Fibroblast of villous mesenchyme (primary cell): ENCODE data around the gene RAB26. TPM values are rescaled to one million over a fixed set of nuclear protein-coding genes. Genes with fewer than 3 reads are reported as not detected.

Source experiments
- DNase-seq: peaks from one replicate; pipeline ENCODE4 v3.0.0-alpha.2; 2010; ENCODE audit warnings: low read depth
- H3K4me3 ChIP-seq: 2 replicates; pipeline ENCODE4 v1.5.1; 2011; ENCODE audit warnings: low read depth, mild to moderate bottlenecking, low read length
- total RNA-seq: library from RNA; depleted of rRNA; stranded (reverse); fragments of >200 nt; gene quantifications from 2 replicates; pipeline ENCODE4 v1.2.3, GENCODE V29; 2012
- TF ChIP-seq, protein P1 (sequence below): IDR thresholded peaks from 2 replicates; pipeline ENCODE4 v1.5.1; 2012; ENCODE audit warnings: low read depth, mild to moderate bottlenecking, low read length; ENCODE audit not compliant: insufficient read depth

RAB26 gene
- total RNA-seq, 1 donor, result 1.3 TPM

DNA sequence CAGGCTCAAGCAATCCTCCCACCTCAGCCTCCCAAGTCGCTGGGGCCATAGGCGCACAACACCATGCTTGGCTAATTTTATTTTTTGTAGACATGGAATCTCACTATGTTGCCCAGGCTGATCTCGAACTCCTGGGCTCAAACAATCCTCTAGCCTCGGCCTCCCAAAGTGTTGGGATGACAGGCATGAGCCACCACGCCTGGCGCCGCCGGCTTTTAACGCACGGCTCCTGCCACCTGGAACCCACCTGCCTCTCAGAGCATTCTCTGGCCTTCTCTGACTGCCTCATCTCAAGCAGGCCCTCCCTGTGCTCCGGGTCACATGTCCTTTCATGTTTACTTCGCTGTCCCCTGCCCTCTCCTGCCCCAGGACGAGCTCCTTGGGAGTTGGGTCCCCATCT, 37.6 kb downstream of the RAB26 start:
- DNase-seq, result no peak
- TF ChIP-seq, protein P1, sequence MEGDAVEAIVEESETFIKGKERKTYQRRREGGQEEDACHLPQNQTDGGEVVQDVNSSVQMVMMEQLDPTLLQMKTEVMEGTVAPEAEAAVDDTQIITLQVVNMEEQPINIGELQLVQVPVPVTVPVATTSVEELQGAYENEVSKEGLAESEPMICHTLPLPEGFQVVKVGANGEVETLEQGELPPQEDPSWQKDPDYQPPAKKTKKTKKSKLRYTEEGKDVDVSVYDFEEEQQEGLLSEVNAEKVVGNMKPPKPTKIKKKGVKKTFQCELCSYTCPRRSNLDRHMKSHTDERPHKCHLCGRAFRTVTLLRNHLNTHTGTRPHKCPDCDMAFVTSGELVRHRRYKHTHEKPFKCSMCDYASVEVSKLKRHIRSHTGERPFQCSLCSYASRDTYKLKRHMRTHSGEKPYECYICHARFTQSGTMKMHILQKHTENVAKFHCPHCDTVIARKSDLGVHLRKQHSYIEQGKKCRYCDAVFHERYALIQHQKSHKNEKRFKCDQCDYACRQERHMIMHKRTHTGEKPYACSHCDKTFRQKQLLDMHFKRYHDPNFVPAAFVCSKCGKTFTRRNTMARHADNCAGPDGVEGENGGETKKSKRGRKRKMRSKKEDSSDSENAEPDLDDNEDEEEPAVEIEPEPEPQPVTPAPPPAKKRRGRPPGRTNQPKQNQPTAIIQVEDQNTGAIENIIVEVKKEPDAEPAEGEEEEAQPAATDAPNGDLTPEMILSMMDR, result no peak
- no peak overlapping the region for H3K4me3 ChIP-seq

DNA sequence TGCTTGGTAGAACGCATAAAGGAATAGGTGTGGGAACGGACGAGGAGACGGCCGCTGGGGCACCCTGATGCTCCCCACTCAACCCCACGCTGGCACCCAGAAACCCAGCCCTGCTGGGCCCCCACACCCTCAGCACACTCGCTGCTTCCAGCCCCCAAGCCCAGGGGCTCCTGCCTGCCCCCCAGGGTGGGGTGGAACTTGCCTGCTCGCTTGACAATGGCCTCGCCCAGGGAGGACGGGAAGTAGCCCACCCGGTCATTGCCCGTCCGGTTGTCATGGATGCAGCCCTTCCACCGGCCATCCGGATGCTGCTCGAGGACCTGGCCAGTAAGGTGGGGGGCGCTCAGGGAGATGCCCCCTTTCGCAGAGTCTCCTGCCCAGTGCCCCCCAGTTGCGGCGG, 38.1 kb downstream of the RAB26 start:
- H3K4me3 ChIP-seq, result no peak overlapping the region
- TF ChIP-seq, protein P1, result no peak
- no peak for DNase-seq

DNA sequence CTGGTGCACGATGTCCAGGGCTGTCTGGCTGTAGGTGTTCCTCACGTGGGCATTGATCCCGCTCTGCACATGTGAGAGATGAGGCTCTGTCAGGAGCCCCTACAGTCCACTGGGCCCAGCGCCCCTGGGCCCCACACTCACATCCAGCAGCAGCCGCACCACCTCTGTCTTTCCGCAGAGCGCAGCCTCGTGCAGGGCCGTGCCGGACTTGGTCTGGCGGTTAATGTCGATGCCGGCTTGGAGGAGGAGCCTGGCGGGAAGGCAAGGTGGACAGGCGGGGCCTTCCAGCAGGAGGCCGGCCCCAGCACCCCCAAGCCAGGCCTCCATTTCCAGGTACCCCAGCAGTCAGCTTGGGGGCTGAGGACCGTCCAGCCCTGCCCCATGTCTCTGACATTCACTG, 38.8 kb downstream of the RAB26 start:
- no peak overlapping the region for H3K4me3 ChIP-seq
- TF ChIP-seq, protein P1, result no peak
- no peak for DNase-seq

DNA sequence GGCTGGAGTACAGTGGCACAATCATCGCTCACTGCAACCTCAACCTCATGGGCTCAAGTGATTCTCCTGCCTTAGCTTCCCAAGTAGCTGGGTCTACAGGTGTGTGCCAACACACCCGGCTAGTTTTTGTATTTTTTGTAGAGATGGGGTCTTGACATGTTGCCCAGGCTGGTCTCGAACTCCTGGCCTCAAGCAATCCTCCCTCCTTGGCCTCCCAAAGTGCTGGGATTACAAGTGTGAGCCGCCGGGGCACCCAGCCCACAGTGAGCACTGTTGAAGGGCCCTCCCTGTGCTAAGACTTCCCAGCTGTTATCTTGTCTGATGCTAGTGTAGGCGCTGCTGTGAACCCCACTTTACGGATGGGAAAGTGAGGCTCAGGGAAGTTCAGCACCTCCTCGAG, 40.0 kb downstream of the RAB26 start:
- TF ChIP-seq, protein P1, result no peak
- DNase-seq, result no peak
- H3K4me3 ChIP-seq, result no peak overlapping the region

DNA sequence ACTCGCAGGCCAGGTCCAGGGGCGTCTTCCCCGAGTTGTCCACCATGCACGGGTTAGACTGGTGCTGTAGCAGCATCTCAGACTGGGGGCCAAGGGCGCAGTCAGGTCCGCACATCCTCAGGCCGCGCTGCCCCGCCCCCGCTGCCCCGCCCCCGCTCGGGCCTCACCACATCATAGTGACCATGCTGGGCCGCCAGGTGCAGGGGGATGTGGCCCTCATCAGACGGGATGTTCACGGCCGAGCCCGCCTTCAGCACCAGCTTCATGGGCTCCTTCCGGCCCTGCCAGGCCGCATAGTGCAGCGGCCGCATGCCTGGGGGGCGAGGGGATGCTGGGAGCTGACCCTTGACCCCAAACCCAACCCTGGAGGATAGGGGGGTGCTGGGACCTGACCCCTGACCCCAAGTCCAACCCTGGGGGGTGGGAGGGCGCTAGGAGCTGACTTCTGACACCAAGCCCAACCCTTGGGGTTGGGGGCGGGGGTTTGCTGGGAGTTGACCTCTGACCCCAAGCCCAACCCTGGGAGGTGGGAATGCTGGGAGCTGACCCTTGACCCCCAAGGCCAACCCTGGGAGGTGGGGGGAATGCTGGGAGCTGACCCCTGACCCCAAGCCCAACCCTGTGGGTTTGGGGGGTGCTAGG, 40.9 kb downstream of the RAB26 start:
- TF ChIP-seq, protein P1, result no peak
- no peak overlapping the region for H3K4me3 ChIP-seq
- DNase-seq, result no peak

DNA sequence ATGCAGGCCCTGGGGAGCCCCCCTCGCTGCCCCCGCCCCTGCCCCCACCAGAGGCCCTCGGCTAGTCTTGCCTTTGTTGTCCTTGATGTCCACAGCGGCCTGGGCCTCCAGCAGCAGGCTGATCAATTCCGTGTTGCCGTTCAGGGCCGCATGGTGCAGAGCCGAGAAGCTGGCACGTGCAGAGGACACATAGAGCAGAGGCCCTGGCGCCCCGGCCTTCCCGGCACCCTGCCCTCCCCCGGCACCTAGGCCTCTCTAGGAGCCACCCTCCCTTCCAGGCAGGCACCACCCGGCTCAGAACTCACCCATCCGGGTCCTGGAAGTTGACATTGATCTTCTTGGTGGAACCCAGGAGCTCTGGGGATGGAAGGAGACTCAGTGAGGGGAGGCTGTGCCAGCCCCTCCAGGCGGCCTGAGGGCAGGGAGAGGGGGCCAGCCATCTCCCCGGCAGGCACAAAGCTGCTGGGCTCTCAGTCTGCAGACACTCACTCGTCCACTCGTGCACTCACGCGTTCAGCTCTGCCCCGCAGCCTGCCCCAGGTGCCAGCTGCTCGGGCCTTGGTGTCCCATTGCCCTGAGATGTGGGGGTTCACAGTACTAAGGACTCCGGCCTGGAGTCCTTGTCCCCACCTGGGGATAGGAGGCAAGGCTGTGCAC, 41.7 kb downstream of the RAB26 start:
- TF ChIP-seq, protein P1, result no peak

More for the DNA sequence above, 41.7 kb downstream of the RAB26 start:
- H3K4me3 ChIP-seq, result no peak overlapping the region
- no peak for DNase-seq
